SU-DHL-6 (cell line): Measurements from ENCODE around the gene GAGE12F.
"Not testable (repeated sequence)": the region's sequence is repeated elsewhere in the genome, so short reads cannot be mapped to it uniquely, and the experiment has no call there.

Source experiments
- H2AFZ ChIP-seq: fragments of 200-600 bp; sonication (generic); 2 replicates; pipeline ENCODE4 v1.6.1; 2014; ENCODE audit warnings: low read depth, mild to moderate bottlenecking, moderate library complexity, mixed read lengths, antibody characterized with exemption, low read length; ENCODE audit not compliant: severe bottlenecking
- H3F3A ChIP-seq: fragments of 200-600 bp; shearing (Covaris generic); 2 replicates; pipeline ENCODE4 v1.6.0; 2016; ENCODE audit warnings: antibody characterized with exemption, mild to moderate bottlenecking; ENCODE audit not compliant: insufficient read depth
- H3K27ac ChIP-seq: fragments of 200-600 bp; sonication (generic); 2 replicates; pipeline ENCODE4 v1.5.1; 2016; ENCODE audit warnings: low read depth, mild to moderate bottlenecking, low read length, moderate library complexity, mixed read lengths
- H3K27me3 ChIP-seq: fragments of 200-600 bp; sonication (generic), shearing (Covaris generic); 2 replicates; pipeline ENCODE4 v1.6.0; 2014; ENCODE audit warnings: mild to moderate bottlenecking, low read length
- H3K36me3 ChIP-seq: fragments of 200-600 bp; sonication (generic); 2 replicates; pipeline ENCODE4 v1.6.1; 2014; ENCODE audit warnings: mild to moderate bottlenecking, low read length, mixed read lengths
- H3K4me2 ChIP-seq: fragments of 300-600, 200-600 bp; shearing (Covaris generic), sonication (generic); 2 replicates; pipeline ENCODE4 v1.6.0; 2014; ENCODE audit warnings: low read length, low read depth, mild to moderate bottlenecking; ENCODE audit not compliant: poor library complexity, severe bottlenecking
- H3K4me3 ChIP-seq: fragments of 200-600 bp; sonication (generic); 2 replicates; pipeline ENCODE4 v1.5.1; 2014; ENCODE audit warnings: antibody characterized with exemption, low read length, mild to moderate bottlenecking, mixed read lengths; ENCODE audit not compliant: insufficient read depth, poor library complexity, severe bottlenecking
- H3K79me2 ChIP-seq: fragments of 200-600 bp; sonication (generic); 2 replicates; pipeline ENCODE4 v1.6.1; 2014; ENCODE audit warnings: mild to moderate bottlenecking, low read length, moderate library complexity; ENCODE audit not compliant: insufficient read depth
- H3K9ac ChIP-seq: fragments of 200-600 bp; sonication (generic); 2 replicates; pipeline ENCODE4 v1.7.0; 2014; ENCODE audit warnings: mild to moderate bottlenecking, low read length
- H3K9me2 ChIP-seq: fragments of 200-600 bp; sonication (generic); replicated peaks from 2 replicates; pipeline ENCODE4 v1.6.1; 2014; ENCODE audit warnings: low read length; ENCODE audit not compliant: insufficient read depth
- H3K9me3 ChIP-seq: fragments of 200-600 bp; sonication (generic); 2 replicates; pipeline ENCODE4 v1.6.1; 2014; ENCODE audit warnings: low read length, mixed read lengths; ENCODE audit not compliant: insufficient read depth
- H4K20me1 ChIP-seq: fragments of 200-600 bp; sonication (generic); 2 replicates; pipeline ENCODE4 v1.6.1; 2014; ENCODE audit warnings: low read depth, mild to moderate bottlenecking, antibody characterized with exemption, low read length, moderate library complexity, mixed read lengths
- TF ChIP-seq, protein P1 (sequence below): fragments of 200-600 bp; sonication (generic); IDR thresholded peaks from one replicate; pipeline ENCODE4 v1.5.1; 2017; ENCODE audit warnings: antibody characterized with exemption, mild to moderate bottlenecking, low read length, moderate library complexity; ENCODE audit not compliant: insufficient read depth, poor library complexity, severe bottlenecking

The GAGE12F gene

DNA sequence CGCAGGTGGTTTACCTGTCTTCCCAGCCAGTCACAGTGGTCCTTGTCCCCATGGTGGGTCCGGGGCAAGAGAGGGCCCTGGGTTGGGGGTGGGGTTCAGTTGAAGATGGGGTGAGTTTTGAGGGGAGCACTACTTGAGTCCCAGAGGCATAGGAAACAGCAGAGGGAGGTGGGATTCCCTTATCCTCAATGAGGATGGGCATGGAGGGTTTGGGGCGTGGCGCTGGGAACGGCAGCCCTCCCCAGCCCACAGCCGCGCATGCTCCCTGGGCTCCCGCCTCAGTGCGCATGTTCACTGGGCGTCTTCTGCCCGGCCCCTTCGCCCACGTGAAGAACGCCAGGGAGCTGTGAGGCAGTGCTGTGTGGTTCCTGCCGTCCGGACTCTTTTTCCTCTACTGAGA lies 28.6 kb downstream of the GAGE12F start, which contains the start of gene GAGE2A:
Gene GAGE2A (plus strand): TSS at position 301 of the 400 bp plus-strand sequence. CDS start 1,155 bp downstream, outside the sequence.
- not testable (repeated sequence) for H3K27me3 ChIP-seq, H3F3A ChIP-seq, H3K36me3 ChIP-seq, H3K9me3 ChIP-seq, H3K79me2 ChIP-seq, H3K4me3 ChIP-seq, H3K27ac ChIP-seq, H3K4me2 ChIP-seq, H2AFZ ChIP-seq, H4K20me1 ChIP-seq, H3K9me2 ChIP-seq, H3K9ac ChIP-seq

DNA sequence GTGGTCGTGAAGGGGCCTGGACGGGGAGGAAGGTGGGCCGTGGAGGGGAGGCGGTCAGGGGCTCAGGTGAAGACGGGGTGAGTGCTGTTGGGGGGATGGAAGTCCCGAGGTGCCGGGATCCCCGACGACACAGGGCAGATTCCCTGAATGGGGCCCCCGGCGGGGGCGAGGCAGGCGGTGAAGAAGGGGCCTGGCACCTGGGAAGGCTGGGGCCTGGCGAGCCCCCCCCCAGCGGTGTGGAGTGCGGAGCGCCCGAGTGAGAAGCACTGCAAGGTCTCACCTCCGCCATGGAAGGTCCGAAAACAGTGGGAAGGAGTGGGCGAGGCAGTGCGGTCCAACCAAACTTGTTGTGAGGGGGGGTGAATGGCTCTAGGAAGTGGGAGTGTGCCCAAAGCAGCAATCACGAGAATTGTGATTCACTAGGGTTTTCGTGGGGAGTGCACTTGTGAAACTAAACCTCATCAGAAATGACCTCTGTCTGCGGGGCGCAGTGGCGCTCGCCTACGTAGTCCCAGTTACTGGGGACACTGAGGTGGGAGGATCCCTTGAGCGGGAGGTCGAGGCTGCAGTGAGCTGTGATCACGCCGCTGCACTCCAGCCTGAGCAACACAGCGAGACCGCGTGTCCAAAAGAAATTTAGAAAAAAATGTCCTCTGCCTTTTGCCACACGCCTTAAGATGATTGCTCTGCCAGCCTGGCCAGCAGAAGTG lies 29.3 kb downstream of the GAGE12F start:
- H3F3A ChIP-seq, result not testable (repeated sequence)

DNA sequence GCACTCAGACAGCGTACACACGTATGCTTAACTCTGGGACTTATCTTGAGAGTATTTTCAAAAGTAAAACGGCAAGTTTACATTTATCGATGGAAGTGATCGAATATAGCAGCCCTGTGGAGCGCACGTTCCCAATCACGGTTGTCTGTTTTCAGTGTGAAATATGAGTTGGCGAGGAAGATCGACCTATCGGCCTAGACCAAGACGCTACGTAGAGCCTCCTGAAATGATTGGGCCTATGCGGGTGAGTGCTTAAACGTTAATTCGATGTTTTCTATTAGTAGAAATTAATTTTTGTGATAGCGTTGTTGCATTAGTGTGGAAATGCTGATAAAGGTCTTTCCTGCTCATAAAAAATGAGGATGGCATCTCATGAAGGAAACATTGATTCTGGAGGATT lies 29.8 kb downstream of the GAGE12F start:
- H3K9me3 ChIP-seq, H3F3A ChIP-seq, H3K9me2 ChIP-seq, H4K20me1 ChIP-seq, H2AFZ ChIP-seq, H3K27me3 ChIP-seq, H3K9ac ChIP-seq, H3K27ac ChIP-seq, H3K79me2 ChIP-seq, H3K36me3 ChIP-seq, H3K4me3 ChIP-seq, H3K4me2 ChIP-seq: not testable (repeated sequence)

More for the DNA sequence above, 29.3 kb downstream of the GAGE12F start:
- H3K9me3 ChIP-seq, H3K36me3 ChIP-seq, H3K9ac ChIP-seq, H3K4me3 ChIP-seq, H3K27ac ChIP-seq, H4K20me1 ChIP-seq, H2AFZ ChIP-seq, H3K9me2 ChIP-seq, H3K79me2 ChIP-seq, H3K27me3 ChIP-seq, H3K4me2 ChIP-seq: not testable (repeated sequence)

DNA sequence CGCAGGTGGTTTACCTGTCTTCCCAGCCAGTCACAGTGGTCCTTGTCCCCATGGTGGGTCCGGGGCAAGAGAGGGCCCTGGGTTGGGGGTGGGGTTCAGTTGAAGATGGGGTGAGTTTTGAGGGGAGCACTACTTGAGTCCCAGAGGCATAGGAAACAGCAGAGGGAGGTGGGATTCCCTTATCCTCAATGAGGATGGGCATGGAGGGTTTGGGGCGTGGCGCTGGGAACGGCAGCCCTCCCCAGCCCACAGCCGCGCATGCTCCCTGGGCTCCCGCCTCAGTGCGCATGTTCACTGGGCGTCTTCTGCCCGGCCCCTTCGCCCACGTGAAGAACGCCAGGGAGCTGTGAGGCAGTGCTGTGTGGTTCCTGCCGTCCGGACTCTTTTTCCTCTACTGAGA lies 38.1 kb downstream of the GAGE12F start, which contains the start of gene GAGE1:
Gene GAGE1 (plus strand): TSS at position 301 of the 400 bp plus-strand sequence. CDS start 1,155 bp downstream, outside the sequence.
- not testable (repeated sequence) for H3K36me3 ChIP-seq, H3K79me2 ChIP-seq, H3K4me2 ChIP-seq, H3K9me3 ChIP-seq, H2AFZ ChIP-seq, H3K9ac ChIP-seq, H3F3A ChIP-seq, H4K20me1 ChIP-seq, H3K27ac ChIP-seq, H3K4me3 ChIP-seq, H3K9me2 ChIP-seq, H3K27me3 ChIP-seq

DNA sequence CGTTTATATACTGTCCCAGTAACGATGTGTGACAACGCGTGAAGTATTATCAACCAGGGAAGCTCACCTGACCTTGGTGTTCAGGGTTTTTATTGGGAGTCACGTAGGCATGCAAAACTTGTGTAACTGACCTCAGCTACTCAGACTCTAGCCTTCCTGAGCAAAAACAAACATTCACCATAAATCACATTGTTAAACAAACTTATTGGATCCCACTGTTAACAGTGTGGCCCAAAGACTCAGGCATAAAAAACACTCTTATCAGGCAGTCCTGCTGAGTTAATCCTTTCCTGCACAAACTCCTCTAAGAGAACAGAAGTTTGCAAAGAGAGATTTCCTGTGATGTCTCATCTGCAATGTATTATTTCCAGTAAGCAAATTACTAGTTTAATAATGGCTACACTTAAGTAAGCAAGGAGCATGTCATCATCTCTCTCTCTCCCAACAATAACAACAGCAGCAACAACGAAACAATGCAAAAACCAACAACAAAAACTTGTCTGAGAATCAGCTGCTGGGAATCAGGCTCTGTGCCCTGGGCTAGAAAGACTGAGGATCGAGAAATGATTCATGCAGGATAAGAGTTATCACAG lies 50.2 kb downstream of the GAGE12F start:
- no peaks in the 10 kb centered on the region for H3K9me3 ChIP-seq
- no peak overlapping the region for H3K4me3 ChIP-seq
- H3K9ac ChIP-seq, result no peak overlapping the region
- H3K4me2 ChIP-seq, result no peak overlapping the region
- H2AFZ ChIP-seq, result no peak overlapping the region
- H3K27ac ChIP-seq, result no peak overlapping the region
- no peaks in the 10 kb centered on the region for H3F3A ChIP-seq
- no peaks in the 10 kb centered on the region for H3K9me2 ChIP-seq
- TF ChIP-seq, protein P1, sequence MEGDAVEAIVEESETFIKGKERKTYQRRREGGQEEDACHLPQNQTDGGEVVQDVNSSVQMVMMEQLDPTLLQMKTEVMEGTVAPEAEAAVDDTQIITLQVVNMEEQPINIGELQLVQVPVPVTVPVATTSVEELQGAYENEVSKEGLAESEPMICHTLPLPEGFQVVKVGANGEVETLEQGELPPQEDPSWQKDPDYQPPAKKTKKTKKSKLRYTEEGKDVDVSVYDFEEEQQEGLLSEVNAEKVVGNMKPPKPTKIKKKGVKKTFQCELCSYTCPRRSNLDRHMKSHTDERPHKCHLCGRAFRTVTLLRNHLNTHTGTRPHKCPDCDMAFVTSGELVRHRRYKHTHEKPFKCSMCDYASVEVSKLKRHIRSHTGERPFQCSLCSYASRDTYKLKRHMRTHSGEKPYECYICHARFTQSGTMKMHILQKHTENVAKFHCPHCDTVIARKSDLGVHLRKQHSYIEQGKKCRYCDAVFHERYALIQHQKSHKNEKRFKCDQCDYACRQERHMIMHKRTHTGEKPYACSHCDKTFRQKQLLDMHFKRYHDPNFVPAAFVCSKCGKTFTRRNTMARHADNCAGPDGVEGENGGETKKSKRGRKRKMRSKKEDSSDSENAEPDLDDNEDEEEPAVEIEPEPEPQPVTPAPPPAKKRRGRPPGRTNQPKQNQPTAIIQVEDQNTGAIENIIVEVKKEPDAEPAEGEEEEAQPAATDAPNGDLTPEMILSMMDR, result no peak
- no peaks in the 10 kb centered on the region for H3K27me3 ChIP-seq
- H3K36me3 ChIP-seq, result no peaks in the 10 kb centered on the region
- H4K20me1 ChIP-seq, result no peaks in the 10 kb centered on the region
- H3K79me2 ChIP-seq, result no peaks in the 10 kb centered on the region
